Fibroblast of pulmonary artery (primary cell): Measurements from ENCODE around the gene GNRH2.
"Not testable (repeated sequence)": the region's sequence is repeated elsewhere in the genome, so short reads cannot be mapped to it uniquely, and the experiment has no call there.

ENCODE experiments used
- DNase-seq: peaks from one replicate; pipeline ENCODE4 v3.0.0-alpha.2; 2010; ENCODE audit warnings: low read depth
- H3K4me3 ChIP-seq: replicated peaks from 2 replicates; pipeline ENCODE4 v1.5.1; 2011; ENCODE audit warnings: low read depth, mild to moderate bottlenecking, control low read depth, low read length, moderate library complexity
- TF ChIP-seq, protein P1 (sequence below): IDR thresholded peaks from 2 replicates; pipeline ENCODE4 v1.5.1; 2011; ENCODE audit warnings: mild to moderate bottlenecking, control low read depth, low read length, inconsistent platforms; ENCODE audit errors: missing control alignments

The GNRH2 gene

DNA sequence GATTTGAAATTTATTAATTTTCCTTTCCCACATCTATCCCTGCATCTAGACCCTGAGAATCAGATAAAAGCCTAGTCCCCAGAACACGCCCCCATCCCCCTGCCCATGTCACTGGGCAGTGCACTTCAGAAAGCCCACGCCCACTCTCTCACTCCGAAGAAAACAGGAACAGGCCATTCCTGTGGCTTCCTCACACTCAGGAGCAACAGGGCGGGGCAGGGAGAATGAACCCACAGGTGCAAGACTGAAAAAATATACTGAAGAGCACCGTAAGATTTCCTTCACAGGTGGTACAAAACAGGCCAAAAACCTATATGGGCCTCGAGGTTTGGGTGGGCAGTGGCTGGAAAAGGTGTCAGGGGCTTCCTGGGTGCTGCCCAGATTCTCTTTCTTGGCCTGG is 31.4 kb downstream of the GNRH2 start:
- no peak overlapping the region for H3K4me3 ChIP-seq
- DNase-seq = no peak
- TF ChIP-seq, protein P1, sequence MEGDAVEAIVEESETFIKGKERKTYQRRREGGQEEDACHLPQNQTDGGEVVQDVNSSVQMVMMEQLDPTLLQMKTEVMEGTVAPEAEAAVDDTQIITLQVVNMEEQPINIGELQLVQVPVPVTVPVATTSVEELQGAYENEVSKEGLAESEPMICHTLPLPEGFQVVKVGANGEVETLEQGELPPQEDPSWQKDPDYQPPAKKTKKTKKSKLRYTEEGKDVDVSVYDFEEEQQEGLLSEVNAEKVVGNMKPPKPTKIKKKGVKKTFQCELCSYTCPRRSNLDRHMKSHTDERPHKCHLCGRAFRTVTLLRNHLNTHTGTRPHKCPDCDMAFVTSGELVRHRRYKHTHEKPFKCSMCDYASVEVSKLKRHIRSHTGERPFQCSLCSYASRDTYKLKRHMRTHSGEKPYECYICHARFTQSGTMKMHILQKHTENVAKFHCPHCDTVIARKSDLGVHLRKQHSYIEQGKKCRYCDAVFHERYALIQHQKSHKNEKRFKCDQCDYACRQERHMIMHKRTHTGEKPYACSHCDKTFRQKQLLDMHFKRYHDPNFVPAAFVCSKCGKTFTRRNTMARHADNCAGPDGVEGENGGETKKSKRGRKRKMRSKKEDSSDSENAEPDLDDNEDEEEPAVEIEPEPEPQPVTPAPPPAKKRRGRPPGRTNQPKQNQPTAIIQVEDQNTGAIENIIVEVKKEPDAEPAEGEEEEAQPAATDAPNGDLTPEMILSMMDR = no peak

DNA sequence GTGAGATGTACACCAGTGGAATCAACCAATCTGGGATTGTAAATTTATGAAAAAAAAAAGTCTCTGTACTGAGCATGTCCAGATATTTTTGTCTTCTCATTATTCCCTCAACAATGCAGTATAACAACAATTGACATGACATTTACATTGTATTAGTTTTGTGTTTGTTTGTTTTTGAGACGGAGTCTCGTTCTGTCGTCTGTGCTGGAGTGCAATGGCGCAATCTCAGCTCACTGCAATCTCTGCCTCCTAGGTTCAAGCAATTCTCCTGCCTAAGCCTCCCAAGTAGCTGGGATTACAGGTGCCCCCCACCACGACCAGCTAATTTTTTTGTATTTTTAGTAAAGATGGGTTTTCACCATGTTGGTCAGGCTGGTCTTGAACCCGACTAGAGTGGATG is 31.9 kb downstream of the GNRH2 start:
- H3K4me3 ChIP-seq, DNase-seq: not testable (repeated sequence)

DNA sequence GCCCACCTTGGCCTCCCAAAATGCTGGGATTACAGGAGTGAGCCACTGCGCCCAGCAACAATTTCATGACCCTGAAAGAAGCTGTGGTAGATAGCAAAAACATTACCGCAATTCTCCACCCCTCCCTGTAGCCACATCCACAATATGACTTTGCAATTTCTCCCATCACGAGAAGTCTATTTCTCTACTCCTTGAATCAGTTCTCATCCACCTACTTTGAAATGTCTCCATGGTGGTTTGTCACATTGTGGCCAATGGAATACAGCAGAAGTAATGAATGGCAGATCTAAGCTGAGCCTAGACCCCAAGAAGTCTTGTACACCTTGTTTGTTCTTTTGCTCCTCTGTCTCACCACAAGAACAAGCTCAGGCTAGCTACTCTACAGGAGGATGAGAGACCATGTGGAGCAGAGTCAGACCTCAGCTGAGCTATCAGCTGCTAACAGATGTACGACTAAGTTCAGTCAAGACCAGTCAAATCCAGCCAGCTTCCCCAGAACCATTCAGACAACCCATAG is 34.3 kb downstream of the GNRH2 start:
- no peak overlapping the region for H3K4me3 ChIP-seq
- TF ChIP-seq, protein P1 = no peak
- no peak for DNase-seq

DNA sequence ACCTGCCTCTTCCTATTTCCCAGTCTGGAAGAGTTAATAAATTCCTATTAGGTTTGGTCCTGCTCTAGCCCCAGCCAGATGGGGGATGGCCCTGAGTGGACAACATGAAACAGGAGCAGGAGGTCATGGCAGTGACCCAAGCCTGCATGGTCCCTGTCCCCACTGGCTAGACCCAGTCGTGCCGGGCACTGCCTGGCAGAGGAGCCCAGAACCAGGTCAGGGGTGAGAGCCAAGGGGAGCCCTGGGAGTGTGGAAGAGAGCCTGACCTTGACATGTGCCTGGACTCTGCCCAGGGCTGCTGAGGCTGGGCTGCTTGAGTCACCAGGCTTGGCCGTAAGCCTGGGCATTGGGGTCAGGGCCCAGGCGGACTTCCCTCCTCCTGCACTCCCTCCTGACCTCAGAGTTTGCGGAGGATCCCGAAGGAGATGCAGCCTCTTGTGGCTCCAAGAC is 37.5 kb downstream of the GNRH2 start:
- peak; percentile 24 for DNase-seq
- TF ChIP-seq, protein P1 = no peak
- H3K4me3 ChIP-seq = no peak overlapping the region

DNA sequence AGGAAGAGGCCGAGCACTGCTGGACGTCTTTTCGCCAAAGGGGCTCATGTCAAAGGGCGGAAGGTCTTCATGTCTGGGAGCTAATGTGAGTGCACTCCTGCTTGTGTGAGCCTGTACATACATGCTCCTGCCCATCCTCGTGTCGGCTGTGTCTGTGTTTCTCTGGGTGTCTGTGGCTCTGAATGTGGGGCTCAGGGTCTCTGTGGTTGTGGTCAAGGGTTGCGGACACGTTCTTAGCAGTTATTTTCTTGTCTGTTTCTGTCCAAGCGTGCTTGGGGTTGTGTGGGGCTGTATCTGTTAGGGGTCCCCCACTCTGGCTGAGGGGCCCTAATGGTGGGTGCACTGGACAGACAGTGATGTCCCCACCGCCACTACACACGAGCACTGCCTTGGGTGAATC is 38.2 kb downstream of the GNRH2 start:
- H3K4me3 ChIP-seq = no peak overlapping the region
- no peak for DNase-seq
- TF ChIP-seq, protein P1 = no peak

GRCh38 chr20:3082306-3082951 is 39.0 kb downstream of the GNRH2 start:
- H3K4me3 ChIP-seq = no peak overlapping the region
- TF ChIP-seq, protein P1 = no peak
- DNase-seq = no peak

DNA sequence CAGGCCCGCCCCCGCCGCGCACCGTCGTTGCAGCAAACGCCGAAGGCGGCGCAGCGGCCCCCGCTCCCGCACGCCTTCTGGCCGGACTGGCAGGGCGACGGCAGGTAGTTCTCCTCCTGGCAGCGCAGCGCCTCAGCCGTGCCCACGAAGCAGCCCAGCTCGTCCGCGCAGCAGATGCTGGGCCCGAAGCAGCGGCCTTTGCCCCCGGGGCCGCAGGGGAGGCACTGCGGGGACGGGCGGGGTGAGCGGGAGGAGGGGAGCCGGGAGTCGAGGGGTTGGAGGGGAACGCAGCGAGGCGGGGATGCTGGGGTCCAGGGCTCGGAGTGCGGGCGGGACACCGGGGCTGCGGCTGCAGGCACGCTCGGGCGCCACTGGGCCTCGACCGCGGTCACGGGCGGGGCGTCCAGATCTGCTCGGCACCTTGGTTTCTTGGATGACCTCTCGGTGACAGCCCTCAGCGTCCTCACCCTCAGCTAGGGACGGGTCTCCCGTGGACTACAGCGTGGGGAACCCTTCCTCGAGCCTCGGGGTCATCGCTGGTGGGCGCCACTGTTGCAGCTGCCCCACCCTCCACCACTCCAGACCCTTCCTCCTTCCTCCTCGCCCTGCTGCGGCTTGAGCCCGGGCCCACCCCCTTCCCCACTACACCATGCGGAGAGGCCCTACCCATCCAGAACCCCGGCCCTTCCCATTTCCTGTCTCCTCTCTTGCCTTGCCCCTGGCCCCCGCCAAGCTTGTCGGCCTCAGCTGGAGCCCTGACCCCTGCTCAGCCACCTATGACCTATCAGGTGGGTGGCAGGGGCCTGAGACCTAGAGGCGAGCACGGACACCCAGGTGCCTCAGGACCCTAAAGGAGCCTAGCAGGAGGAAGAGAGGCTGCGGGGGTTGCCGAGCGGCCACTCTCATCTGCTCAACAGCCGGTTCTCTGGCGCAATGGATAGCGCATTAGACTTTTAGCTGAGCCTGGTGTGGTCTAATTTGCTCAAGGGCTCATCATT is 39.8 kb downstream of the GNRH2 start:
- TF ChIP-seq, protein P1 = no peak
- H3K4me3 ChIP-seq = no peak overlapping the region
- no peak for DNase-seq
